H9 (cell line): ENCODE data around the gene CDKAL1. TPM values are rescaled to one million over a fixed set of nuclear protein-coding genes. Genes with fewer than 3 reads are reported as not detected.

Experiments used
- DNase-seq: peaks from one replicate; pipeline ENCODE4 v3.0.0-alpha.2; 2017
- H2AFZ ChIP-seq: one replicate; pipeline ENCODE4 v1.6.1; 2013; ENCODE audit warnings: mild to moderate bottlenecking, low read length, control low read depth, moderate library complexity
- H2AK5ac ChIP-seq: 2 replicates; pipeline ENCODE4 v1.6.1; 2013; ENCODE audit warnings: low read length, control low read depth, mixed read lengths; ENCODE audit not compliant: insufficient read length
- H2BK120ac ChIP-seq: one replicate; pipeline ENCODE4 v1.6.1; 2013; ENCODE audit warnings: low read depth, mild to moderate bottlenecking, low read length, control low read depth, inconsistent platforms; ENCODE audit not compliant: poor library complexity, severe bottlenecking
- H2BK12ac ChIP-seq: 2 replicates; pipeline ENCODE4 v1.6.1; 2013; ENCODE audit warnings: low read length, control low read depth, mixed read lengths, low read depth; ENCODE audit not compliant: insufficient read length
- H2BK15ac ChIP-seq: 2 replicates; pipeline ENCODE4 v1.6.1; 2013; ENCODE audit warnings: low read depth, low read length, control low read depth
- H2BK20ac ChIP-seq: one replicate; pipeline ENCODE4 v1.6.1; 2013; ENCODE audit warnings: low read depth, mild to moderate bottlenecking, low read length, control low read depth, inconsistent platforms; ENCODE audit not compliant: poor library complexity, severe bottlenecking
- H2BK5ac ChIP-seq: 2 replicates; pipeline ENCODE4 v1.6.1; 2013; ENCODE audit warnings: low read length, control low read depth, mixed read lengths; ENCODE audit not compliant: insufficient read length
- H3K14ac ChIP-seq: 2 replicates; pipeline ENCODE4 v1.6.1; 2013; ENCODE audit warnings: low read length, control low read depth; ENCODE audit not compliant: insufficient read depth
- H3K18ac ChIP-seq: 2 replicates; pipeline ENCODE4 v1.6.1; 2013; ENCODE audit warnings: low read depth, mild to moderate bottlenecking, mixed read lengths, low read length, control low read depth; ENCODE audit not compliant: insufficient read length
- H3K23ac ChIP-seq: 2 replicates; pipeline ENCODE4 v1.6.1; 2013; ENCODE audit warnings: low read length, control low read depth, mixed read lengths, low read depth; ENCODE audit not compliant: insufficient read length
- H3K23me2 ChIP-seq: 2 replicates; pipeline ENCODE4 v1.6.1; 2013; ENCODE audit warnings: low read depth, mild to moderate bottlenecking, mixed read lengths, low read length, control low read depth; ENCODE audit not compliant: insufficient read length, poor library complexity, severe bottlenecking
- H3K27ac ChIP-seq: 2 replicates; pipeline ENCODE4 v1.5.1; 2013; ENCODE audit warnings: low read length, control low read depth, mixed read lengths, low read depth; ENCODE audit not compliant: insufficient read length
- H3K27me3 ChIP-seq: 2 replicates; pipeline ENCODE4 v1.6.1; 2013; ENCODE audit warnings: low read length, control low read depth, inconsistent platforms; ENCODE audit not compliant: insufficient read depth
- H3K4ac ChIP-seq: 2 replicates; pipeline ENCODE4 v1.6.1; 2013; ENCODE audit warnings: low read depth, mild to moderate bottlenecking, control low read depth, inconsistent platforms, low read length, moderate library complexity
- H3K4me1 ChIP-seq: 2 replicates; pipeline ENCODE4 v1.6.1; 2013; ENCODE audit warnings: low read length, control low read depth, inconsistent platforms; ENCODE audit not compliant: insufficient read depth
- H3K4me2 ChIP-seq: 2 replicates; pipeline ENCODE4 v1.6.1; 2013; ENCODE audit warnings: low read length, control low read depth, mixed read lengths; ENCODE audit not compliant: insufficient read length, insufficient read depth
- H3K56ac ChIP-seq: 2 replicates; pipeline ENCODE4 v1.6.1; 2013; ENCODE audit warnings: low read depth, mild to moderate bottlenecking, mixed read lengths, low read length, control low read depth; ENCODE audit not compliant: insufficient read length
- H3K79me1 ChIP-seq: 2 replicates; pipeline ENCODE4 v1.6.1; 2013; ENCODE audit warnings: low read depth, mild to moderate bottlenecking, moderate library complexity, low read length, control low read depth, inconsistent platforms; ENCODE audit not compliant: insufficient read depth, poor library complexity, severe bottlenecking
- H3K79me2 ChIP-seq: 2 replicates; pipeline ENCODE4 v1.6.1; 2013; ENCODE audit warnings: low read length, control low read depth, inconsistent platforms; ENCODE audit not compliant: insufficient read depth
- H3K9ac ChIP-seq: 2 replicates; pipeline ENCODE4 v1.6.1; 2013; ENCODE audit warnings: low read length, control low read depth, mixed read lengths; ENCODE audit not compliant: insufficient read length; ENCODE audit errors: extremely low read depth
- H3K9me3 ChIP-seq: one replicate; pipeline ENCODE4 v1.6.1; 2013; ENCODE audit warnings: low read depth, low read length, inconsistent platforms; ENCODE audit not compliant: control insufficient read depth
- H3T11ph ChIP-seq: one replicate; pipeline ENCODE4 v1.6.1; 2013; ENCODE audit warnings: mild to moderate bottlenecking, low read length, control low read depth, inconsistent platforms
- H4K20me1 ChIP-seq: one replicate; pipeline ENCODE4 v1.6.1; 2013; ENCODE audit not compliant: control insufficient read depth, insufficient read length, insufficient read depth
- H4K5ac ChIP-seq: 2 replicates; pipeline ENCODE4 v1.6.1; 2013; ENCODE audit warnings: low read depth, mild to moderate bottlenecking, mixed read lengths, low read length, control low read depth; ENCODE audit not compliant: insufficient read length
- H4K8ac ChIP-seq: replicated peaks from 2 replicates; pipeline ENCODE4 v1.6.1; 2013; ENCODE audit warnings: low read length, control low read depth, mixed read lengths, low read depth; ENCODE audit not compliant: insufficient read length
- H4K91ac ChIP-seq: 2 replicates; pipeline ENCODE4 v1.6.1; 2013; ENCODE audit warnings: low read depth, mild to moderate bottlenecking, moderate library complexity, mixed read lengths, low read length, control low read depth; ENCODE audit not compliant: insufficient read length
- H3K27ac Mint-ChIP-seq, 3 experiments: 2 replicates in 2 of 3; 3 replicates in 1 of 3; pipeline ENCODE4 v1.8.0; 2020 to 2021; ENCODE audit warnings: mixed read lengths in 3 of 3, mild to moderate bottlenecking in 1 of 3, moderate library complexity in 1 of 3
- H3K27me3 Mint-ChIP-seq: 2 replicates; pipeline ENCODE4 v1.8.0; 2021; ENCODE audit warnings: low read depth, mild to moderate bottlenecking, moderate library complexity, mixed read lengths
- H3K36me3 Mint-ChIP-seq, 3 experiments: 2 replicates in 2 of 3; 3 replicates in 1 of 3; pipeline ENCODE4 v1.8.0; 2020 to 2021; ENCODE audit warnings: low read depth in 3 of 3, mixed read lengths in 3 of 3; ENCODE audit not compliant: insufficient read depth in 1 of 3
- H3K4me1 Mint-ChIP-seq, 2 experiments: 2 replicates each; pipeline ENCODE4 v1.8.0; 2020; ENCODE audit warnings: mixed read lengths in 2 of 2
- H3K4me3 Mint-ChIP-seq, 2 experiments: 2 replicates in 1 of 2; 3 replicates in 1 of 2; pipeline ENCODE4 v1.8.0; 2020 to 2021; ENCODE audit warnings: mild to moderate bottlenecking in 2 of 2, mixed read lengths in 2 of 2, moderate library complexity in 1 of 2
- H3K9me3 Mint-ChIP-seq, 2 experiments: 2 replicates in 1 of 2; 3 replicates in 1 of 2; pipeline ENCODE4 v1.8.0; 2020; ENCODE audit warnings: mild to moderate bottlenecking in 2 of 2, mixed read lengths in 2 of 2, moderate library complexity in 1 of 2
- CTCF ChIP-seq: fragments of 200-600 bp; sonication (generic); conservative IDR thresholded peaks from 3 replicates; pipeline ENCODE4 v1.8.0; 2021; ENCODE audit warnings: antibody characterized with exemption, mild to moderate bottlenecking
- WGBS: extraction: QIAGEN DNeasy Blood & Tissue Kit; methylation state at CpG from one replicate; pipeline ENCODE4 v1.1.7; 2013; ENCODE audit warnings: missing lambda C conversion rate, low lambda C conversion rate, mixed read lengths; ENCODE audit not compliant: insufficient read length; ENCODE audit errors: extremely low coverage; 5-methylcytosine and 5-hydroxymethylcytosine counted together
- total RNA-seq: library from RNA; stranded (reverse); gene quantifications from 2 replicates; pipeline ENCODE4 v1.2.1, GENCODE V29; 2021

Gene CDKAL1
- total RNA-seq, 1 experiment from 2014 or later, result 23.0 TPM

GRCh38 chr6:21161707-21162106, 627.5 kb downstream of the CDKAL1 start:
- no peak overlapping the region for H3K4me2 ChIP-seq
- H2BK15ac ChIP-seq, result no peak overlapping the region
- Mint-ChIP-seq H3K36me3 (no peaks in the 10 kb centered on the region), H3K4me3 (no peak overlapping the region), H3K9me3 (no peaks in the 10 kb centered on the region), H3K27ac (no peak overlapping the region), H3K27me3 (no peaks in the 10 kb centered on the region), H3K4me1 (peaks cover 21 to 27% of the 10 kb centered on the region in 2 experiments)
- no peak overlapping the region for H3K56ac ChIP-seq
- H3K4me1 ChIP-seq, result peaks cover 6% of the 10 kb centered on the region; the same call in 1 of the 2 replicates
- H3K4ac ChIP-seq, result no peak overlapping the region
- H3K23ac ChIP-seq, result no peak overlapping the region
- H2AK5ac ChIP-seq, result no peak overlapping the region
- H2BK12ac ChIP-seq, result no peak overlapping the region
- H3K27ac ChIP-seq, result no peak overlapping the region
- H3K9ac ChIP-seq, result no peak overlapping the region
- no peak for DNase-seq
- H3K9me3 ChIP-seq, result no peaks in the 10 kb centered on the region
- no peaks in the 10 kb centered on the region for H3K27me3 ChIP-seq
- no peak overlapping the region for H2BK120ac ChIP-seq
- no peak overlapping the region for H4K91ac ChIP-seq
- no CpG with 5 or more reads among the region's 4 CpGs for WGBS
- H3K79me1 ChIP-seq, result no peaks in the 10 kb centered on the region
- H3K18ac ChIP-seq, result no peak overlapping the region
- H3K23me2 ChIP-seq, result no peaks in the 10 kb centered on the region
- no peak overlapping the region for H2AFZ ChIP-seq
- no peak overlapping the region for H2BK5ac ChIP-seq
- H3K79me2 ChIP-seq, result no peaks in the 10 kb centered on the region
- H3T11ph ChIP-seq, result no peak overlapping the region
- no peak for TF ChIP-seq CTCF
- no peaks in the 10 kb centered on the region for H4K20me1 ChIP-seq
- H2BK20ac ChIP-seq, result no peak overlapping the region
- no peak overlapping the region for H4K8ac ChIP-seq
- H3K14ac ChIP-seq, result no peak overlapping the region
- H4K5ac ChIP-seq, result no peak overlapping the region
